SIG-M5 (cell line): ENCODE data around the gene MPV17.
"Not testable (repeated sequence)": the region's sequence is repeated elsewhere in the genome, so short reads cannot be mapped to it uniquely, and the experiment has no call there.

ENCODE experiments used
- DNase-seq: peaks from one replicate; lab custom pipeline; 2025; lab: John Stamatoyannopoulos, UW

Gene MPV17

GRCh38 chr2:27298391-27299080, 24.4 kb downstream of the MPV17 start:
- no peak for DNase-seq

- DNase-seq: no peak
Observed at GRCh38 chr2:27297195-27297594, 25.7 kb downstream of the MPV17 start.

- DNase-seq: no peak
Observed at GRCh38 chr2:27296481-27296880, 26.4 kb downstream of the MPV17 start.

- DNase-seq: no peak
Observed at GRCh38 chr2:27294928-27295327, 28.0 kb downstream of the MPV17 start.

- no peak for DNase-seq
Observed at GRCh38 chr2:27291865-27292264, 31.0 kb downstream of the MPV17 start.

- DNase-seq: no peak
Observed at GRCh38 chr2:27290549-27290948, 32.3 kb downstream of the MPV17 start.

- DNase-seq: no peak
Observed at GRCh38 chr2:27288610-27289009, 34.3 kb downstream of the MPV17 start.

GRCh38 chr2:27285481-27285880, 37.4 kb downstream of the MPV17 start:
- DNase-seq: no peak

GRCh38 chr2:27284996-27285395, 37.9 kb downstream of the MPV17 start:
- DNase-seq: no peak

- DNase-seq: no peak
Observed at GRCh38 chr2:27282892-27283291, 40.0 kb downstream of the MPV17 start.

GRCh38 chr2:27281855-27282559, 40.9 kb downstream of the MPV17 start, which contains the start of gene TRIM54:
TSS of gene TRIM54 (plus strand) at chr2:27282429. CDS start at chr2:27282732, 303 bp downstream.
- DNase-seq: no peak

- no peak for DNase-seq
Observed at GRCh38 chr2:27281442-27281841, 41.5 kb downstream of the MPV17 start.

GRCh38 chr2:27280826-27281225, 42.1 kb downstream of the MPV17 start:
- DNase-seq: no peak

- no peak for DNase-seq
Observed at GRCh38 chr2:27278010-27278409, 44.9 kb downstream of the MPV17 start.

- DNase-seq: no peak
Observed at GRCh38 chr2:27275211-27276150, 47.4 kb downstream of the MPV17 start, which contains the start of gene DNAJC5G. TSS of gene DNAJC5G (plus strand) at chr2:27275433. CDS start at chr2:27276729, 1,296 bp downstream.

GRCh38 chr2:27272537-27273522, 50.1 kb downstream of the MPV17 start:
- DNase-seq: not testable (repeated sequence)

- DNase-seq: no peak
Observed at GRCh38 chr2:27271631-27272340, 51.1 kb downstream of the MPV17 start.

- DNase-seq: no peak
Observed at GRCh38 chr2:27270670-27271069, 52.2 kb downstream of the MPV17 start.

- no peak for DNase-seq
Observed at GRCh38 chr2:27270131-27270530, 52.8 kb downstream of the MPV17 start.

- DNase-seq: not testable (repeated sequence)
Observed at GRCh38 chr2:27268296-27268695, 54.6 kb downstream of the MPV17 start.

GRCh38 chr2:27265536-27265870, 57.4 kb downstream of the MPV17 start:
- DNase-seq: no peak
